ENCODE results near the gene RSRC1.

RSRC1 gene

DNA sequence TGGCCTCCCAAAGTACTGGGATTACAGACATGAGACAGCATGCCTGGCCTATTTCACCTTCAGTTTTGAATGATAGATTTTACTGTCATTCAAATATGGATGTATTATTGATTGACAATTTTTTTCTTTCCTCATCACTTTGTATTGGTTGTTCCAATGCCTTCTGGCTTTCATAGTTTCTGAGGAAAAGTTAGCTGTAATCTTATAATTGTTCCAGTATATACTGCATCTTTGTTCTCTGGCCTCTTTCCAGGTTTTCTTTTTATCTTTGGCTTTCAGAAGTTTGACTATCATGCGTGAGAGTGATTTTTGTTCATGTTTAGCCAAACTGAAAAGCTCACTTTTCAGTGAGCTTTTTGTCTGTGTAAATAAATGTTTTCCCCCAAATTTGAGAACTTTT is 157.1 kb downstream of the RSRC1 start:
- Histone ChIP-seq H3F3A (ENCODE audit: insufficient read depth) (no peaks in the 10 kb centered on the region), H3K36me3 (ENCODE audit: low read length) (peaks cover 24% of the 10 kb centered on the region), H3K4me3 (ENCODE audit: insufficient read depth, low read length, poor library complexity, severe bottlenecking) (no peak overlapping the region), H3K9me3 (ENCODE audit: insufficient read depth, low read length) (peaks cover 16% of the 10 kb centered on the region), H3K79me2 (ENCODE audit: insufficient read depth, low read length) (peaks cover 11% of the 10 kb centered on the region; the same call in 1 of the 2 replicates), H3K4me2 (ENCODE audit: low read depth, low read length, poor library complexity, severe bottlenecking) (no peak overlapping the region), H3K9me2 (replicated peaks; ENCODE audit: insufficient read depth, low read length) (no peaks in the 10 kb centered on the region), H3K9ac (ENCODE audit: low read length) (no peak overlapping the region), H3K27me3 (ENCODE audit: low read length) (no peaks in the 10 kb centered on the region), H2AFZ (ENCODE audit: low read depth, low read length, severe bottlenecking) (no peak overlapping the region), H3K27ac (ENCODE audit: low read depth, low read length) (no peak overlapping the region), H4K20me1 (ENCODE audit: low read depth, low read length) (no peaks in the 10 kb centered on the region)
- TF ChIP-seq, protein P1, sequence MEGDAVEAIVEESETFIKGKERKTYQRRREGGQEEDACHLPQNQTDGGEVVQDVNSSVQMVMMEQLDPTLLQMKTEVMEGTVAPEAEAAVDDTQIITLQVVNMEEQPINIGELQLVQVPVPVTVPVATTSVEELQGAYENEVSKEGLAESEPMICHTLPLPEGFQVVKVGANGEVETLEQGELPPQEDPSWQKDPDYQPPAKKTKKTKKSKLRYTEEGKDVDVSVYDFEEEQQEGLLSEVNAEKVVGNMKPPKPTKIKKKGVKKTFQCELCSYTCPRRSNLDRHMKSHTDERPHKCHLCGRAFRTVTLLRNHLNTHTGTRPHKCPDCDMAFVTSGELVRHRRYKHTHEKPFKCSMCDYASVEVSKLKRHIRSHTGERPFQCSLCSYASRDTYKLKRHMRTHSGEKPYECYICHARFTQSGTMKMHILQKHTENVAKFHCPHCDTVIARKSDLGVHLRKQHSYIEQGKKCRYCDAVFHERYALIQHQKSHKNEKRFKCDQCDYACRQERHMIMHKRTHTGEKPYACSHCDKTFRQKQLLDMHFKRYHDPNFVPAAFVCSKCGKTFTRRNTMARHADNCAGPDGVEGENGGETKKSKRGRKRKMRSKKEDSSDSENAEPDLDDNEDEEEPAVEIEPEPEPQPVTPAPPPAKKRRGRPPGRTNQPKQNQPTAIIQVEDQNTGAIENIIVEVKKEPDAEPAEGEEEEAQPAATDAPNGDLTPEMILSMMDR (IDR thresholded peaks at IDR 0.05; ENCODE audit: insufficient read depth, low read length, poor library complexity, severe bottlenecking), result no peak
- TF ChIP-seq EZH2phosphoT487 (conservative IDR thresholded peaks at IDR 0.05; ENCODE audit: low read length), result no peak

- Histone ChIP-seq H3F3A (ENCODE audit: insufficient read depth) (no peaks in the 10 kb centered on the region), H2AFZ (ENCODE audit: low read depth, low read length, severe bottlenecking) (no peak overlapping the region), H3K27ac (ENCODE audit: low read depth, low read length) (no peak overlapping the region), H3K4me3 (ENCODE audit: insufficient read depth, low read length, poor library complexity, severe bottlenecking) (no peak overlapping the region), H4K20me1 (ENCODE audit: low read depth, low read length) (no peaks in the 10 kb centered on the region), H3K36me3 (ENCODE audit: low read length) (peaks cover 31% of the 10 kb centered on the region), H3K9ac (ENCODE audit: low read length) (no peak overlapping the region), H3K79me2 (ENCODE audit: insufficient read depth, low read length) (0 out of 2 replicates have a peak, but pooled peaks cover 3% of the 10 kb centered on the region), H3K9me3 (ENCODE audit: insufficient read depth, low read length) (peaks cover 16% of the 10 kb centered on the region), H3K27me3 (ENCODE audit: low read length) (no peaks in the 10 kb centered on the region), H3K4me2 (ENCODE audit: low read depth, low read length, poor library complexity, severe bottlenecking) (no peak overlapping the region), H3K9me2 (replicated peaks; ENCODE audit: insufficient read depth, low read length) (no peaks in the 10 kb centered on the region)
- no peak for TF ChIP-seq EZH2phosphoT487 (conservative IDR thresholded peaks at IDR 0.05; ENCODE audit: low read length)
- TF ChIP-seq, protein P1 (IDR thresholded peaks at IDR 0.05; ENCODE audit: insufficient read depth, low read length, poor library complexity, severe bottlenecking), result no peak
Measured at GRCh38 chr3:158269942-158270341, 160.1 kb downstream of the RSRC1 start.

GRCh38 chr3:158272081-158272480 is 162.2 kb downstream of the RSRC1 start:
- Histone ChIP-seq H3K36me3 (ENCODE audit: low read length) (peaks cover 22% of the 10 kb centered on the region), H3K9me2 (replicated peaks; ENCODE audit: insufficient read depth, low read length) (no peaks in the 10 kb centered on the region), H3K9ac (ENCODE audit: low read length) (no peak overlapping the region), H3K79me2 (ENCODE audit: insufficient read depth, low read length) (0 out of 2 replicates have a peak, but pooled peaks cover 3% of the 10 kb centered on the region), H3K27ac (ENCODE audit: low read depth, low read length) (no peak overlapping the region), H3K4me3 (ENCODE audit: insufficient read depth, low read length, poor library complexity, severe bottlenecking) (no peak overlapping the region), H3K9me3 (ENCODE audit: insufficient read depth, low read length) (peaks cover 9% of the 10 kb centered on the region; the same call in 1 of the 2 replicates), H2AFZ (ENCODE audit: low read depth, low read length, severe bottlenecking) (no peak overlapping the region), H3K27me3 (ENCODE audit: low read length) (no peaks in the 10 kb centered on the region), H3F3A (ENCODE audit: insufficient read depth) (no peaks in the 10 kb centered on the region), H3K4me2 (ENCODE audit: low read depth, low read length, poor library complexity, severe bottlenecking) (no peak overlapping the region), H4K20me1 (ENCODE audit: low read depth, low read length) (no peaks in the 10 kb centered on the region)
- TF ChIP-seq, protein P1 (IDR thresholded peaks at IDR 0.05; ENCODE audit: insufficient read depth, low read length, poor library complexity, severe bottlenecking), result no peak
- no peak for TF ChIP-seq EZH2phosphoT487 (conservative IDR thresholded peaks at IDR 0.05; ENCODE audit: low read length)

Data from SU-DHL-6 (cell line).